ENCODE data around the gene RETREG3. TPM values are rescaled to one million over a fixed set of nuclear protein-coding genes. Genes with fewer than 3 reads are reported as not detected.
A peak's percentile ranks its signal among the peaks of the same experiment; 100 is the strongest.

RETREG3 gene
- total and polyA plus RNA-seq, 2 of the 13 experiments (the other 11 are each of a cell fraction or from before 2014, with no cell fraction given) = 47.0 to 55.8 TPM

DNA sequence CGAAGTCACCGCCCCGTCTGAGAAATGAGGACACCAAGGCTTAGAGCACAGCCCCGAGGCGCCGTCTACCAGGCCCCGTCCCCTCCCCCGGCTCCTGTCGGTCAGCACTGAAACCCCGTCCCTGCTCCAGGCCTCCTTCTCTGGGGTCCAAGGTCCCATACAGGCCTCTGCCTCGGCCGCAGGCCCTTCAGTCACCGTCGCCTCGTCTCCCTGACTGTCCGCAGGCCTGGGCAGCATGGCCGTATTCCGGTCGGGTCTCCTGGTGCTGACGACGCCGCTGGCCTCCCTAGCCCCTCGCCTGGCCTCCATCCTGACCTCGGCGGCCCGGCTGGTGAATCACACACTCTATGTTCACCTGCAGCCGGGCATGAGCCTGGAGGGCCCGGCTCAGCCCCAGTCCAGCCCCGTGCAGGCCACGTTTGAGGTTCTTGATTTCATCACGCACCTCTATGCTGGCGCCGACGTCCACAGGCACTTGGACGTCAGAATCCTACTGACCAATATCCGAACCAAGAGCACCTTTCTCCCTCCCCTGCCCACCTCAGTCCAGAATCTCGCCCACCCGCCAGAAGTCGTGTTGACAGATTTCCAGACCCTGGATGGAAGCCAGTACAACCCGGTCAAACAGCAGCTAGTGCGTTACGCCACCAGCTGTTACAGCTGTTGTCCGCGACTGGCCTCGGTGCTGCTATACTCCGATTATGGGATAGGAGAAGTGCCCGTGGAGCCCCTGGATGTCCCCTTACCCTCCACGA, 46.6 kb downstream of the RETREG3 start (continued):
- TF ChIP-seq, protein P1, sequence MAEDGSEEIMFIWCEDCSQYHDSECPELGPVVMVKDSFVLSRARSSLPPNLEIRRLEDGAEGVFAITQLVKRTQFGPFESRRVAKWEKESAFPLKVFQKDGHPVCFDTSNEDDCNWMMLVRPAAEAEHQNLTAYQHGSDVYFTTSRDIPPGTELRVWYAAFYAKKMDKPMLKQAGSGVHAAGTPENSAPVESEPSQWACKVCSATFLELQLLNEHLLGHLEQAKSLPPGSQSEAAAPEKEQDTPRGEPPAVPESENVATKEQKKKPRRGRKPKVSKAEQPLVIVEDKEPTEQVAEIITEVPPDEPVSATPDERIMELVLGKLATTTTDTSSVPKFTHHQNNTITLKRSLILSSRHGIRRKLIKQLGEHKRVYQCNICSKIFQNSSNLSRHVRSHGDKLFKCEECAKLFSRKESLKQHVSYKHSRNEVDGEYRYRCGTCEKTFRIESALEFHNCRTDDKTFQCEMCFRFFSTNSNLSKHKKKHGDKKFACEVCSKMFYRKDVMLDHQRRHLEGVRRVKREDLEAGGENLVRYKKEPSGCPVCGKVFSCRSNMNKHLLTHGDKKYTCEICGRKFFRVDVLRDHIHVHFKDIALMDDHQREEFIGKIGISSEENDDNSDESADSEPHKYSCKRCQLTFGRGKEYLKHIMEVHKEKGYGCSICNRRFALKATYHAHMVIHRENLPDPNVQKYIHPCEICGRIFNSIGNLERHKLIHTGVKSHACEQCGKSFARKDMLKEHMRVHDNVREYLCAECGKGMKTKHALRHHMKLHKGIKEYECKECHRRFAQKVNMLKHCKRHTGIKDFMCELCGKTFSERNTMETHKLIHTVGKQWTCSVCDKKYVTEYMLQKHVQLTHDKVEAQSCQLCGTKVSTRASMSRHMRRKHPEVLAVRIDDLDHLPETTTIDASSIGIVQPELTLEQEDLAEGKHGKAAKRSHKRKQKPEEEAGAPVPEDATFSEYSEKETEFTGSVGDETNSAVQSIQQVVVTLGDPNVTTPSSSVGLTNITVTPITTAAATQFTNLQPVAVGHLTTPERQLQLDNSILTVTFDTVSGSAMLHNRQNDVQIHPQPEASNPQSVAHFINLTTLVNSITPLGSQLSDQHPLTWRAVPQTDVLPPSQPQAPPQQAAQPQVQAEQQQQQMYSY (CRISPR knock-in tag; IDR thresholded peaks at IDR 0.05) = 0 out of 2 replicates have a peak, but pooled peaks have one; percentile 8
- TF ChIP-seq SAFB2 (CRISPR knock-in tag; IDR thresholded peaks at IDR 0.05; ENCODE audit: borderline replicate concordance, low read depth) (peak; percentile 22; the same call in 1 of the 2 replicates), ZNF615 (CRISPR knock-in tag; IDR thresholded peaks at IDR 0.05; ENCODE audit: borderline replicate concordance) (peak; percentile 81; the same call in 1 of the 2 replicates), ELK4 (CRISPR knock-in tag; IDR thresholded peaks at IDR 0.05; ENCODE audit: borderline replicate concordance) (no peak), RNF2 (conservative IDR thresholded peaks at IDR 0.05; ENCODE audit: low read depth) (peak; percentile 97), ZNF883 (CRISPR knock-in tag; IDR thresholded peaks at IDR 0.05; ENCODE audit: not compliant biosample characterization) (no peak), ZNF816 (CRISPR knock-in tag; IDR thresholded peaks at IDR 0.05; ENCODE audit: borderline replicate concordance) (no peak), PRDM10 (CRISPR knock-in tag; IDR thresholded peaks at IDR 0.05; ENCODE audit: low read depth) (no peak), ZSCAN21 (CRISPR knock-in tag; IDR thresholded peaks at IDR 0.05; ENCODE audit: borderline replicate concordance) (no peak; the same call in 1 of the 2 replicates), ZNF431 (CRISPR knock-in tag; IDR thresholded peaks at IDR 0.05; ENCODE audit: borderline replicate concordance, low read depth) (peak; percentile 51; the same call in 1 of the 2 replicates), FOXO1 (CRISPR knock-in tag; IDR thresholded peaks at IDR 0.05) (no peak; the same call in 1 of the 2 replicates)
- TF ChIP-seq, protein P2, sequence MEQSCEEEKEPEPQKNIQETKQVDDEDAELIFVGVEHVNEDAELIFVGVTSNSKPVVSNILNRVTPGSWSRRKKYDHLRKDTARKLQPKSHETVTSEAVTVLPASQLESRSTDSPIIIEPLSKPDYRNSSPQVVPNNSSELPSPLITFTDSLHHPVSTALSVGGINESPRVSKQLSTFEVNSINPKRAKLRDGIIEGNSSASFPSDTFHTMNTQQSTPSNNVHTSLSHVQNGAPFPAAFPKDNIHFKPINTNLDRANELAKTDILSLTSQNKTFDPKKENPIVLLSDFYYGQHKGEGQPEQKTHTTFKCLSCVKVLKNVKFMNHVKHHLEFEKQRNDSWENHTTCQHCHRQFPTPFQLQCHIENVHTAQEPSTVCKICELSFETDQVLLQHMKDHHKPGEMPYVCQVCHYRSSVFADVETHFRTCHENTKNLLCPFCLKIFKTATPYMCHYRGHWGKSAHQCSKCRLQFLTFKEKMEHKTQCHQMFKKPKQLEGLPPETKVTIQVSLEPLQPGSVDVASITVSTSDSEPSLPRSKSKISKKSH (CRISPR knock-in tag; IDR thresholded peaks at IDR 0.05; ENCODE audit: borderline replicate concordance) = no peak
- TF ChIP-seq, protein P3, sequence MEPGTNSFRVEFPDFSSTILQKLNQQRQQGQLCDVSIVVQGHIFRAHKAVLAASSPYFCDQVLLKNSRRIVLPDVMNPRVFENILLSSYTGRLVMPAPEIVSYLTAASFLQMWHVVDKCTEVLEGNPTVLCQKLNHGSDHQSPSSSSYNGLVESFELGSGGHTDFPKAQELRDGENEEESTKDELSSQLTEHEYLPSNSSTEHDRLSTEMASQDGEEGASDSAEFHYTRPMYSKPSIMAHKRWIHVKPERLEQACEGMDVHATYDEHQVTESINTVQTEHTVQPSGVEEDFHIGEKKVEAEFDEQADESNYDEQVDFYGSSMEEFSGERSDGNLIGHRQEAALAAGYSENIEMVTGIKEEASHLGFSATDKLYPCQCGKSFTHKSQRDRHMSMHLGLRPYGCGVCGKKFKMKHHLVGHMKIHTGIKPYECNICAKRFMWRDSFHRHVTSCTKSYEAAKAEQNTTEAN (CRISPR knock-in tag; conservative IDR thresholded peaks at IDR 0.05) = no peak

Data from HepG2 (cell line).